ENCODE data around the gene CPT2.

Gene CPT2

DNA sequence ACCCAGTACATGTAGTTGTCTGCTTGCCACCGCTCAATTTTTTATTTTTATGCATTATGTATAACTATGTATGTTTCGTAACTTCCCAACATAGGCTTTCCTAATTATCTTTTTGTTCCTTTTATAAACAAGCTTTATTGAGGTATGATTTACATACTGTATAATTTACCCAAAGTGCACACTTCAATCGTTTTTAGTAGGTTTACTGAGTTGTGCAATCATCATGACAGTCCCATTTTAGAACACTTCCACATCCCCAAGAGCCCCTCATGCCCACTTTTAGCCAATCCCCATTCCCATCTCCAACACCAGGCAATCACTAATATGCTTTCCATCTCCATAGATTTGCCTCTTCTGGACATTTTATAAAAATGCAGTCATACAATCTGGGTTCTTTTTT is 39.8 kb upstream of the CPT2 start:
- TF ChIP-seq, protein P1, sequence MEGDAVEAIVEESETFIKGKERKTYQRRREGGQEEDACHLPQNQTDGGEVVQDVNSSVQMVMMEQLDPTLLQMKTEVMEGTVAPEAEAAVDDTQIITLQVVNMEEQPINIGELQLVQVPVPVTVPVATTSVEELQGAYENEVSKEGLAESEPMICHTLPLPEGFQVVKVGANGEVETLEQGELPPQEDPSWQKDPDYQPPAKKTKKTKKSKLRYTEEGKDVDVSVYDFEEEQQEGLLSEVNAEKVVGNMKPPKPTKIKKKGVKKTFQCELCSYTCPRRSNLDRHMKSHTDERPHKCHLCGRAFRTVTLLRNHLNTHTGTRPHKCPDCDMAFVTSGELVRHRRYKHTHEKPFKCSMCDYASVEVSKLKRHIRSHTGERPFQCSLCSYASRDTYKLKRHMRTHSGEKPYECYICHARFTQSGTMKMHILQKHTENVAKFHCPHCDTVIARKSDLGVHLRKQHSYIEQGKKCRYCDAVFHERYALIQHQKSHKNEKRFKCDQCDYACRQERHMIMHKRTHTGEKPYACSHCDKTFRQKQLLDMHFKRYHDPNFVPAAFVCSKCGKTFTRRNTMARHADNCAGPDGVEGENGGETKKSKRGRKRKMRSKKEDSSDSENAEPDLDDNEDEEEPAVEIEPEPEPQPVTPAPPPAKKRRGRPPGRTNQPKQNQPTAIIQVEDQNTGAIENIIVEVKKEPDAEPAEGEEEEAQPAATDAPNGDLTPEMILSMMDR (IDR thresholded peaks at IDR 0.05; ENCODE audit: extremely low read depth, missing control alignments), result no peak
- no peak for DNase-seq (ENCODE audit: low spot score)

DNA sequence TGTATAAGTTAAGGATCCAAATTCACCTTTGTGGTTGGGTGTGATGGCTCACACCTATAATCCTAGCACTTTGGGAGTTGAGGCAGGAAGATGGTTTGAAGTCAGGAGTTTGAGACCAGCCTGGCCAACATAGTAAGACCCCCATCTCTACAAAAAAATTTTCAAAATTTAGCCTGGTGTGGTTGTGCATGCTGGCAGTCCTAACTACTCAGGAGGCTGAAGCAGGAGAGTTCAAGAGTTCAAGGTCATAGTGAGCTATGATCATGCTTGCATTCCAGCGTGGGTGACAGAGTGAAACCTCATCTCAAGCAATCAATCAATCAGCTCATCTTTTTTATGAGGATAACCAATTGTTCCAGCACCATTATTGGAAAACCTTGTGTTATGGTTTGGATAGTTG is 37.7 kb upstream of the CPT2 start:
- DNase-seq (ENCODE audit: low spot score), result no peak
- TF ChIP-seq, protein P1 (IDR thresholded peaks at IDR 0.05; ENCODE audit: extremely low read depth, missing control alignments), result no peak

DNA sequence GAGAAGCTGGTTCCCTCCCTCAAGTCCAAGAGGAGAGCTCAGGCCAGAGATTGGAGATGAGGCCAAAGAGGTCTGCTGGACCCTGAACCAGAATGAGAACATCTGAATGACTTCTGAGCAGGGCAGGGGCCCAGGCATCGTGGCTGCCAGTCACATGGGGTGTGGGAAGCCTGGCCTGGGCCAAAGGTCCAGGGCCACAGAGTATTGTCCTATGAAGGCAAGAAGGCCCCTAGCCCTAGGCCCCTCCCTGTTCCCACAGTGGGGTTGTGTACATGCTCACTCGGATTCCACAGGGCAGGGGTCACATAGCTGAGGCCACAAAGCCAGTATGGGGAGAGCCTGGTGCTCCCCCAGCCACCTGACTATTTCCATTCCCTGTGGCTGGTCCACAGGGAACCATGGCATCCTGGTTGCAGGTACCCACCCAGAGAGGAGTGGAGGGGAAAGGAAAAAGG is 35.7 kb upstream of the CPT2 start:
- TF ChIP-seq, protein P1 (IDR thresholded peaks at IDR 0.05; ENCODE audit: extremely low read depth, missing control alignments), result no peak
- DNase-seq (ENCODE audit: low spot score), result no peak

DNA sequence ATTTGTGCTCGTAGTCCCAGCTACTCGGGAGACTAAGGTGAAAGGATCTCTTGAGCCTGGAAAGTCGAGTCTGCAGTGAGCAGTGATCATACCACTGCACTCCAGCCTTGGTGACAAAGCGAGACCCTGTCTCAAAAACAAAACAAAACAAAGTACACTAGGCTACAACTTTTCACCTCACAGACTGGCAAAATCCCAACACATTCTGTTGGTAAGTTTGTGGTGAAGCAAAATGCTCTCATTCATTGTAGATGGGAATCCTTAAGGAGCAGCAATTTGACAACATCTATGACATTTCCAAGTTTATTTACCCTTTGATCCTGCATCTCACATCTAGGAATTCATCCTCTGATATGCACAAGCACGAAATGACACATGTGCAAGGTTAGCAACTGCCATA is 34.0 kb upstream of the CPT2 start:
- TF ChIP-seq, protein P1 (IDR thresholded peaks at IDR 0.05; ENCODE audit: extremely low read depth, missing control alignments), result no peak
- no peak for DNase-seq (ENCODE audit: low spot score)

DNA sequence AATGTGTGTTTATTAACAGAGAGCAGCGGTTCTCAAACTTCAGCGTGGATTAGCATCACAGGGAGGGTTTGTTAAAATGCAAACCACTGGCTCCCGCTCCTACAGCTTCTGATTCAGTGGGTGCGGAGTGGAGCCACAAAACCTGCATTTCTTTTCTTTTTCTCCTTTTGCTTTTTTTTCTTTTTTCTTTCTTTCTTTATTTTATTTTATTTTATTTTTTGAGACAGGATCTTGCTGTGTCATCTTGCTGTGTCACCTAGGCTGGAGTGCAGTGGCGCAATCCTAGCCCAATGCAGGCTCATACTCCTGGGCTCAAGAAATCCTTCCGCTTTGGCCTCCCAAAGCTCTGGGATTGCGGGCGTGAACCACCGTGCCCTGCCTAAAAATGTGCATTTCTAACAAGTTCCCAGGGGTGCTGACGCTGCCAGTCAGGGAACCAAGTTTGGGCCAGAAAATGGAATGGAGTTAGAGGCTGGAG is 33.3 kb upstream of the CPT2 start:
- DNase-seq (ENCODE audit: low spot score), result no peak
- TF ChIP-seq, protein P1 (IDR thresholded peaks at IDR 0.05; ENCODE audit: extremely low read depth, missing control alignments), result no peak

DNA sequence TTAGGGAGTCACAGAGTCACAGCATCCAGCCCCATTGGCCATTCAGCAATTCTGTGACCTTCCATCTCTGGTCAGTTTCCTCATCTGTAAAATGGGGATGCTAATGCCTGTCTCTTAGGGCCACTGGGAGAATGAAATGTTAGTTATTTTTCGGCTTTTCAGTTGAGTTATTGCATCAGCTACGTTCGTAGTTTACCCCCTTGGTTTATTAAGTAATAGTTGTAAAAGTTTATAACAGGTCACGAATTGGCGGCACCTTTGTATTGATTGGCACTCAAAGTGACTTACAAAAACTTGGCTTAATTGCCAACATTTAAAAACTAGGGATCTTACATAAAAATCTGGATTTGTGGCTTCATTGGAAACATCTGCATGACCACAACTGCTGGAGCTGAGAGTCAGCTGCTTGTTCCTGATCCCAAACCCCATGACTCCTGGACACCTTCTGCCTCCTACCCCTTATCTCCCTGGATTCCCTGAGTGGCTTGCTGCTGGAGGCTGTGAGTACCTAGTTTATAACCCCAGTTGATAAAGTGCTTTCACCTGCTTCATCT is 31.1 kb upstream of the CPT2 start:
- TF ChIP-seq, protein P1 (IDR thresholded peaks at IDR 0.05; ENCODE audit: extremely low read depth, missing control alignments), result no peak
- no peak for DNase-seq (ENCODE audit: low spot score)

DNA sequence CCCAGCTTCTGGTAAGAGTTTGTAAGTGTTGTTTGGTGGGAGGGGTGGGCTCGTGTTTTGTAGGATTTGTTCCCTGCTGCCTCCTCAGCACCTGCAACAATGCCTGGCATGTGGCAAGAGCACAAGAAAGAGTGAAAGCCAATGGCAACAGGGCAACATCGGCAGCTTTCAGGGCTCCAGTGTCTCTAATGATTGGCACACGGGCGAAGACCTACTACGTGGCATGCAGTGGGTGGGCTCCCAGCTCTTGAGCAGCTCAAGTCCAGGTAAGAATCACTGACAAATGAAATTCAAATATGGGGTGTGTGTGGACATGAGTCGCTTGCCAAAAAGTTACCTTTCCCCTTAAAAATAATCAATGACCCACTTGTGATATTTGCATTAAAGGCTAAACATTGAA is 30.3 kb upstream of the CPT2 start:
- TF ChIP-seq, protein P1 (IDR thresholded peaks at IDR 0.05; ENCODE audit: extremely low read depth, missing control alignments), result no peak

More for the DNA sequence above, 30.3 kb upstream of the CPT2 start:
- DNase-seq (ENCODE audit: low spot score), result no peak

Data from GM20000 (cell line).